ENCODE data around the gene YAP1.

Gene YAP1

GRCh38 chr11:102239911-102240310 lies 129.7 kb downstream of the YAP1 start:
- H3K27ac ChIP-seq = no peak overlapping the region
- TF ChIP-seq, protein P1, sequence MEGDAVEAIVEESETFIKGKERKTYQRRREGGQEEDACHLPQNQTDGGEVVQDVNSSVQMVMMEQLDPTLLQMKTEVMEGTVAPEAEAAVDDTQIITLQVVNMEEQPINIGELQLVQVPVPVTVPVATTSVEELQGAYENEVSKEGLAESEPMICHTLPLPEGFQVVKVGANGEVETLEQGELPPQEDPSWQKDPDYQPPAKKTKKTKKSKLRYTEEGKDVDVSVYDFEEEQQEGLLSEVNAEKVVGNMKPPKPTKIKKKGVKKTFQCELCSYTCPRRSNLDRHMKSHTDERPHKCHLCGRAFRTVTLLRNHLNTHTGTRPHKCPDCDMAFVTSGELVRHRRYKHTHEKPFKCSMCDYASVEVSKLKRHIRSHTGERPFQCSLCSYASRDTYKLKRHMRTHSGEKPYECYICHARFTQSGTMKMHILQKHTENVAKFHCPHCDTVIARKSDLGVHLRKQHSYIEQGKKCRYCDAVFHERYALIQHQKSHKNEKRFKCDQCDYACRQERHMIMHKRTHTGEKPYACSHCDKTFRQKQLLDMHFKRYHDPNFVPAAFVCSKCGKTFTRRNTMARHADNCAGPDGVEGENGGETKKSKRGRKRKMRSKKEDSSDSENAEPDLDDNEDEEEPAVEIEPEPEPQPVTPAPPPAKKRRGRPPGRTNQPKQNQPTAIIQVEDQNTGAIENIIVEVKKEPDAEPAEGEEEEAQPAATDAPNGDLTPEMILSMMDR (conservative IDR thresholded peaks at IDR 0.05) = no peak
- no peak for TF ChIP-seq ZFX (IDR thresholded peaks at IDR 0.05)

GRCh38 chr11:102240502-102240901 lies 130.3 kb downstream of the YAP1 start:
- no peak overlapping the region for H3K27ac ChIP-seq
- TF ChIP-seq ZFX (IDR thresholded peaks at IDR 0.05) = no peak
- TF ChIP-seq, protein P1 (conservative IDR thresholded peaks at IDR 0.05) = no peak

GRCh38 chr11:102241026-102241425 lies 130.8 kb downstream of the YAP1 start:
- no peak overlapping the region for H3K27ac ChIP-seq
- TF ChIP-seq, protein P1 (conservative IDR thresholded peaks at IDR 0.05) = no peak
- TF ChIP-seq ZFX (IDR thresholded peaks at IDR 0.05) = no peak

DNA sequence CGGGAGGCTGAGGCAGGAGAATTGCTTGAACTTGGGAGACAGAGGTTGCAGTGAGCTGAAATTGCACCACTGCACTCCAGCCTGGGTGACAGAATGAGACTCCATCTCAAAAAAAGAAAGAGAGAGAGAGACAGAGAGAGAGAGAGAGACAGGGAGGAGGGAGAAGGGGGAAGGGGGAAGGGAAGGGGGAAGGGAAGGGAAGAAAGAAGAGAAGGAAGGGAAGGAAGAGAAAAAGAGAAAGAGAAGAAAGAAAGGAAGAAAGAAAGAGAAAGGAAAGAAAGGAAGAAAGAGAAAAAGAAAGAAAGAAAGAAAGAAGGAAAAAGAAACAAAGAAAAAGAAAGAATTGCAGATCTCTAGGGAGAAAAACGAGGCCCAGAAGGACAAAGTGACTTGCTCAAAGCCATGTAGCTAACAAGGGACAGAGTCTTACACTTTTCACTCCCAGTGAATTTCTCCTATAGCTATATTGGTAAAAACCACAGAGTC lies 133.2 kb downstream of the YAP1 start:
- TF ChIP-seq, protein P1 (conservative IDR thresholded peaks at IDR 0.05) = no peak
- TF ChIP-seq ZFX (IDR thresholded peaks at IDR 0.05) = no peak
- H3K27ac ChIP-seq = no peak overlapping the region

- H3K27ac ChIP-seq = no peak overlapping the region
- TF ChIP-seq ZFX (IDR thresholded peaks at IDR 0.05) = no peak
- TF ChIP-seq, protein P1 (conservative IDR thresholded peaks at IDR 0.05) = no peak
These were observed 134.6 kb downstream of the YAP1 start for GRCh38 chr11:102244681-102245409.

DNA sequence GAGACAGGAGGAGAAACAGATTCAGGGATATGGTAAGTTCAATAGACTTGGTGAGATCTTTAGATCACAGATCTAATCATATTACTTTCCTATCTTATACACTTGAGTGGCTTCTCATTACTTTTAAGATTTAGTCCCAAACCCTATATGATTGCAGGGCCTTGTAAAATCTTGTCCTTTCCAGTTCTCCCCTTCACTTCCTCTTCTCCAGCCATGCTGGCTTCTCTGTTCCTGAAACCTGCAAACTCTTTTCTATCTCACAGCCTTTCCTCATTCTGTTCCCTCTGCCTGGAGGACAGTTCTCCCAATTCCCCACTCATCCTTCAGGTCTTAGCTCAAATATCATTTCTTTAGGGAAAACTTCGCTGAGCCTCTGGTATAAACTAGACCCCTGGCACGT lies 141.2 kb downstream of the YAP1 start:
- no peak overlapping the region for H3K27ac ChIP-seq
- TF ChIP-seq ZFX (IDR thresholded peaks at IDR 0.05) = no peak
- TF ChIP-seq, protein P1 (conservative IDR thresholded peaks at IDR 0.05) = no peak

DNA sequence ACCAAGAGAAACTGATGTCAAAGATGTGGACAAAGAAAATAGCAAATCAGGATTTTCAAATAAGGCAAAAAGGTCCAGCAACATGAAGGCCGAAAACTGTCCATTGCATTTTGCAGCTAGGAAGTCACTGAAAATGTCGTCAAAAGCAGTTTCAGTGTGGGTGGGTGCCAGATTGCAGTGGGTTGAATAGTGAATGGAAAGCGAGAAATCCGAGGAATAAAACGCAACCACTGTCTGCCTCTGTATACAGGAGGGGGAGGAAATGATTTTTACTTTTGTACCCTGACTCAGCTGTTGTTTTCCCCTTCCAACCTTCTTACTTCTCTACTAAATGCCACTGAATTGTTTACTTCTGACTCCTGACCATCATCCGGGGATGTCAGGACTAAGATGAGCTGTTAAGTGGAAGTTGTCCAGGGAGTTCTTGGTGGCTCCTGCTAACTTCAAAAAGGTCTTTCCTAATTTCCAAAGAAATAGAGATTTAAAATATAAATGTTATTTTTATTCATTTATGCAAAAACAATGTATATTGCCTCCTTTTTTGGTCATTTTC lies 142.2 kb downstream of the YAP1 start:
- H3K27ac ChIP-seq = no peak overlapping the region
- TF ChIP-seq ZFX (IDR thresholded peaks at IDR 0.05) = no peak
- TF ChIP-seq, protein P1 (conservative IDR thresholded peaks at IDR 0.05) = no peak

Measured in C4-2B (cell line).